Measurements from ENCODE around the gene ZBTB24.

Gene ZBTB24

DNA sequence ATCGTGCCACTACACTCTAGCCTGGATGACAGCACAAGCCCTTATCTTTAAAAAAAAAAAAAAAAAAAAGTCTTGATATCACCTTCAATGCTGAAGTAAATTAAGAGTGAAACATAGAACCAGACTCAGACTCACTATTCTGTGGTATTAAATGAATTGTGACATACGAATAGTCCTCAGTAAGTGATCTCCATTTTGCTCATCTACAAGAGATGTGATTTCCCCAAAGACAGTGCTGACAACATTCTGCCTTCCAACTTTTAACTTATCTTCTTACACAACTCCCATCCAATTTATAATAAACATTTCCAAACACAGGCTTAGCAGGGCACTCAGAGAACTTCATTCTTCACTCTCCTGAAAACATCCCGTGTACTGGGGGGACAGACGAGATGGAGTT, 8.0 kb downstream of the ZBTB24 start:
- DNase-seq (ENCODE audit: low read depth, low spot score), result no peak
- in situ Hi-C loops (cut with HindIII; ENCODE audit: low sequenced_read_pairs), result no loop called here
- TF ChIP-seq, protein P1, sequence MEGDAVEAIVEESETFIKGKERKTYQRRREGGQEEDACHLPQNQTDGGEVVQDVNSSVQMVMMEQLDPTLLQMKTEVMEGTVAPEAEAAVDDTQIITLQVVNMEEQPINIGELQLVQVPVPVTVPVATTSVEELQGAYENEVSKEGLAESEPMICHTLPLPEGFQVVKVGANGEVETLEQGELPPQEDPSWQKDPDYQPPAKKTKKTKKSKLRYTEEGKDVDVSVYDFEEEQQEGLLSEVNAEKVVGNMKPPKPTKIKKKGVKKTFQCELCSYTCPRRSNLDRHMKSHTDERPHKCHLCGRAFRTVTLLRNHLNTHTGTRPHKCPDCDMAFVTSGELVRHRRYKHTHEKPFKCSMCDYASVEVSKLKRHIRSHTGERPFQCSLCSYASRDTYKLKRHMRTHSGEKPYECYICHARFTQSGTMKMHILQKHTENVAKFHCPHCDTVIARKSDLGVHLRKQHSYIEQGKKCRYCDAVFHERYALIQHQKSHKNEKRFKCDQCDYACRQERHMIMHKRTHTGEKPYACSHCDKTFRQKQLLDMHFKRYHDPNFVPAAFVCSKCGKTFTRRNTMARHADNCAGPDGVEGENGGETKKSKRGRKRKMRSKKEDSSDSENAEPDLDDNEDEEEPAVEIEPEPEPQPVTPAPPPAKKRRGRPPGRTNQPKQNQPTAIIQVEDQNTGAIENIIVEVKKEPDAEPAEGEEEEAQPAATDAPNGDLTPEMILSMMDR (IDR thresholded peaks at IDR 0.05; ENCODE audit: low read depth, low read length), result no peak
- H3K4me3 ChIP-seq (ENCODE audit: low read depth, low read length), result no peak overlapping the region

DNA sequence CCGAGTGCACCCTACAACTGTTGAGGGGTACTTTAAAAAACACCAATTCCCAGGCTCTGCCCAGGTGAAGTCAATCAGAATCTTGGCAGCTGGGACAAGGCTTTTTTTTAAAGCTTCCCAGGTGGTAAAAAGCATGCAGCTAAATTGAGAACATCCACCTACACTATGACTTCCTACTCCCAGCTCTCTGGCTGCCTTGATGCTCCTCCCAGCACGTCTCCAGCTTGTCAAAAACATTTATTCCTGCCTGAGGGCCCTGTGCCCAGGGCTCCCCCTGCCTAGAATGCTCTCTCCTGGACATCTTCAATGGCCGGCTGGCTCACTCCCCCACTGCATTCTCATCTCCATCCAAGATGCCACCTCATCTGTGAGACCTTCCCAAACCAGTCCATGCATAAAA, 9.9 kb downstream of the ZBTB24 start:
- TF ChIP-seq, protein P1 (IDR thresholded peaks at IDR 0.05; ENCODE audit: low read depth, low read length), result no peak
- H3K4me3 ChIP-seq (ENCODE audit: low read depth, low read length), result no peak overlapping the region
- in situ Hi-C loops (cut with HindIII; ENCODE audit: low sequenced_read_pairs), result no loop called here
- no peak for DNase-seq (ENCODE audit: low read depth, low spot score)

DNA sequence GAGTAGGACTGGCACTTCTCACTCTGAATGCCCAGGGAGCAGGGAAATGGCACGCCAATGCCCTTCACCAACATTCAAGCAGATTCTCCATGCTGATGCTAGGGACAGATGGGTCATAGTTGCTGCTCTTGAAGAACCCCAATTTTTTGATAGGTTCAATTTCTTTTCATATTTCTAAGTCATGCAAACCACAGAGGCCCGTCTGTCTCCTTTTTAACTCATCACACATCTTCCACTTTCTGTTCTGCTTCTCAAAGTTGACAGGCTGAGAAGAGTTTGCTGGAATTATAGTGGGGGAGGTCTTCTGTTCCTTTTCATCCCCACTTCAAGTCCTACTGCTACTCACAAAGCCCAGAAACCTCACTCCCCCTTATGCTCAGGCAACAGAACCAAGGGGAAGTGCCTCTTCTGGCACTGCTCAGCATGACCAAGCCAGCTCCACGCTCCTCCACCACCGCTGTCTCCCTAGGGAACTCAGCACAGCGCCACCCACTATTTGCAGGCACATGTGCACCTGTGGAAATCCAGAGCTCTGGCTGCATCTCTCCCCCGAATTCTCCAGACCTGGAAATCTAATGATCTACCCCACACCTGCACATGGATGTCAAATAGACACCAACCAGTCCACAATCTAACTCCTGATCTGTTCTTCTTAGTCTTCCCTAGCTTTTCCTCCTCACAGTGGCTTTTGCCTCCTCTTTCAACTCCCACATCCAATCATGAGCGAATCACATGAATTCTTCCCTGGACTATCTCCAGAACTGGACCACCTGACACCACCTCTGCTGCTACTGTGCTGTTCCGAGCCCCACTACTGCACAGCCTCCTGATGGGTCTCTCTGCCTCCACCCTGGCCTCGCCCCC, 10.7 kb downstream of the ZBTB24 start:
- no peak overlapping the region for H3K4me3 ChIP-seq (ENCODE audit: low read depth, low read length)
- no peak for DNase-seq (ENCODE audit: low read depth, low spot score)
- TF ChIP-seq, protein P1 (IDR thresholded peaks at IDR 0.05; ENCODE audit: low read depth, low read length), result no peak
- in situ Hi-C loops (cut with HindIII; ENCODE audit: low sequenced_read_pairs), result no loop called here

DNA sequence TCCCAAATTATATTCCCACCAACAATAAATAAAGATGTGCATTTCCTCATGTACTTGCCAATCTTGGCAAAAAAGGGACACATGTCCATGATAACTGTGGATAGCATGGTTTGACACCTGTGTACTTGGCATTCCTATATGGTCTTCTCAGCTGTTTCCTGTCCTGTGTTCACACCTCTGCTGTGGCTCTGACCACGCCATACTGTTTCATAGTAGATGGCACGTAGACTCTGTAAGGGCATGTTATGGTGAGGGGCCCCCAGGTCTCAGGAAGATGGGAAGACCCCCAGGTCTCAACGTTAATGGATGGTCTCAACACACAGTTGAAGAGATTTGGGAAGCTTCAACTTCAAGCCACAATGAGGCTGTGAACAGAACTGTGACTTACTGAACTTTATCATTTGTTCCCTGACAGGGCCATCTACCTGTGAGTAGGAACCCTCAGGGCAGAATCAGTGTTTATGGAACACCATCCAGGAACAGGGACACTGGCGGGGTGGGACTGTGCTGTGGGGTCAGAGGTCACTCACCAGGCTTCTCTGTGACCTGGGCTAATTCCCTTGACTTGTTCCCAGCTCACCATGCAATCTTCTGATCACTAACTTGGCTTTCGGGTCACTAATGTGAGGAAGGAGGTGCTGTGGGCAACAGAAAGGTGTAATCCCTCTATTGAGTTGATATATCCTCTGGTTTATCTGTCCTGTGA, 11.8 kb downstream of the ZBTB24 start:
- TF ChIP-seq, protein P1 (IDR thresholded peaks at IDR 0.05; ENCODE audit: low read depth, low read length), result no peak
- in situ Hi-C loops (cut with HindIII; ENCODE audit: low sequenced_read_pairs), result no loop called here
- H3K4me3 ChIP-seq (ENCODE audit: low read depth, low read length), result no peak overlapping the region
- DNase-seq (ENCODE audit: low read depth, low spot score), result no peak

DNA sequence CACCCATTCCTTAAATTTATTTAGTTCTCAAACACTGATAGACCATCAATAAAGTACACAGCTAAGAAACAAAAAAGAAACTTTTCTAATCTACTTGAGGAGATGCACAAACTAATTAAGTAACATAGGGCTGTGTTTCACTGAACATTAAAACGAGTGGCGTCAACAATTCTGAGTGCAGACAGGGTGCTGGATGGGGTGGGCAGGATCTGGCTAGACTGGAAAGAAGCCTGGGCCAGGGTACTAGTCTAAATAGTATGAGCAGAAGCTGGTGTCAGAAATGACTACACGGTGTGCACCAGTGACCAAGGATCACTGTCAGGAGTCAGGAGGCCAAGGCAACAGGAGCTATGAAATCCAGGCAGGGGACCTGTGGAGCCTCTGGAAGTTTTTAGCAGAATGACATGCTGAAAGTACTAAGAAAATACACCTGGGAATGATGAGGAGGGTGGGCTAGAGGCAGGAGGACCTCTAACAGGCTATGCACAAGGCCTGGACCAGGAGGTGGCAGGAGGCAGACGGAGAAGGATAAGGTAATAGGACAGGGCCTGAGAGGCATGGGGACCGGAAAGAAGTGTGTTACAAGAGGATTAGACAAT, 13.3 kb downstream of the ZBTB24 start:
- no peak overlapping the region for H3K4me3 ChIP-seq (ENCODE audit: low read depth, low read length)
- TF ChIP-seq, protein P1 (IDR thresholded peaks at IDR 0.05; ENCODE audit: low read depth, low read length), result no peak
- no peak for DNase-seq (ENCODE audit: low read depth, low spot score)
- in situ Hi-C loops (cut with HindIII; ENCODE audit: low sequenced_read_pairs), result no loop called here

DNA sequence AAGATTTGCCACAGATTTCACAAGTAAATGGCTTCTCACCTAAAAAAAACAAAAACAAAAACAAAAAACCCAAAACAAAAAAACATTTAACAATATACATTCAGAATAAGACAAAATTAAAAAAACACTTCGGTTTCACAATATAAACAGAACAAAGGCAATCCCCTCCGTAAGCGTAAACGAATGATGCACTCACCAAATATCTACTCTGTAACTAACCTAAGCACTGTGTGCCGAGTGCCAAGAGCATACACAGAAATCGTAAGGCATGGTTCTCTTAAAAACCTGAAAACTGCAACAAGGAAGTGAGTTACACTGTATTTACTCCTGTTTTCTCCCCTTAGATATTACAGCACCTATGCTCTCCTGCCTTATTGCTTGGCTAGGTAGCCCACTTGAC, 15.3 kb downstream of the ZBTB24 start:
- in situ Hi-C loops (cut with HindIII; ENCODE audit: low sequenced_read_pairs), result no loop called here
- H3K4me3 ChIP-seq (ENCODE audit: low read depth, low read length), result no peak overlapping the region

More for the DNA sequence above, 15.3 kb downstream of the ZBTB24 start:
- TF ChIP-seq, protein P1 (IDR thresholded peaks at IDR 0.05; ENCODE audit: low read depth, low read length), result no peak
- DNase-seq (ENCODE audit: low read depth, low spot score), result no peak
